ENCODE measurements around the gene ARHGEF39. TPM values are rescaled to one million over a fixed set of nuclear protein-coding genes. Genes with fewer than 3 reads are reported as not detected.

The ARHGEF39 gene
- total RNA-seq, 2 donors from 2014 or later = 0.29 to 0.46 TPM

DNA sequence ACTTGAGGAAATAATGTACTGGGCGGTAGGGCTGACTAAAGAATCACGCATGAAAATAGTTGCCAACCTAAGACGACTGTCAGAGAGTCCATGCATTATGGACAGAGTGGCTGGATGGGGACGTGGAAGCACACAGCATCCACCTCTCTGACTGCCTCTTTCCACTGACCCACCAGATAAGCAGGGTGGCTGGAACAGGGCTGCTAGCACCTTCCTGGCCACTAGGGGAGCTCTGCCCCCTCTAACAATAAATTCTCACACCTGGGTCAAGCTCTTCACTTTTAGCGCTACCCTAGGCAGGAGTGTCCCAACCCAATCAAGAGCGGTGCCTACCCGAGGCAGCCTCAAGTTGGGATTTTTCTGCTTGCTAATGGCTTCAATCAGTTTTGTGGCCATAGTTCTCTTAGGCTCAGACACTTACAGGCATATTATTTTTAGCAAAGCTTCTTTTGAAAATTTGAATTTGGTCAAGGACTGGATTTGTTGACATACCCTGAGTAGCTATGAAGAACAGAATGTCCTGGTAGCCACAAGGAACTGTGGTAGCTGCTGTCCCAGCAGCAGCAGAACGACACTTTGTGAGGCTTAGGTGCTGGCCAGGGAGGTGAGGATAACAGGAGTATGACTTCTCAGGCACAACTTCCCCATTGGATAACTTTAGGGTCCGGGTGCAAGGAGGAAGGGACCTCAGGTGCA lies 31.7 kb upstream of the ARHGEF39 start:
- intact Hi-C loops (cut with DNase I) = loop anchor here in 1 of 2 donors (5.0 kb wide), 1 partner anchor 51 kb away; the partner anchor contains the start of genes GBA2 and RGP1
- peak; percentile 80 for DNase-seq (ENCODE audit: low spot score)

DNA sequence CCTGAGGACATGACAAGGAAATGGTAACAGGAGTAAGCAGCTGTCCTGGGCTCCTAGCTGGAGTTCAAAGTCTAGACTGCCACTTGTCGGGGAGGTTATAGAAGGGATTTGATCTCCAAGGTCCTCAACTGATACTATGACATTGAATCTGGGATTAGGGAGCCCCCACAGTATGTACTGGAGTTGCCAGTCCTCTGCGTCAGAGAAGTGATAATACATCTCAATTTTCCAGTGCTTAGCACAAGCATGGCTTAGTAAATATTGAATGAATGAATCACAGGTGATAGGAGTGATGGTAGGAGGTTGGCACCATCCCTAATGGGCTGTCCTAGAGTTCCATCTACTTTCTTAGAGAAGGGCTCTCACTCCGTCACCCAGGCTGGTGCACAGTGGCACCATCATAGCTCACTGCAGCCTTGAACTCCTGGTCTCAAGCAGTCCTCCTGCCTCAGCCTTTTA lies 31.0 kb upstream of the ARHGEF39 start:
- DNase-seq (ENCODE audit: low spot score) = peak; percentile 18
- intact Hi-C loops (cut with DNase I) = loop anchor here in 1 of 2 donors (2.0 to 5.0 kb wide), 2 partner anchors 33 to 51 kb away; partner anchors contain the start of genes GBA2 and RGP1

DNA sequence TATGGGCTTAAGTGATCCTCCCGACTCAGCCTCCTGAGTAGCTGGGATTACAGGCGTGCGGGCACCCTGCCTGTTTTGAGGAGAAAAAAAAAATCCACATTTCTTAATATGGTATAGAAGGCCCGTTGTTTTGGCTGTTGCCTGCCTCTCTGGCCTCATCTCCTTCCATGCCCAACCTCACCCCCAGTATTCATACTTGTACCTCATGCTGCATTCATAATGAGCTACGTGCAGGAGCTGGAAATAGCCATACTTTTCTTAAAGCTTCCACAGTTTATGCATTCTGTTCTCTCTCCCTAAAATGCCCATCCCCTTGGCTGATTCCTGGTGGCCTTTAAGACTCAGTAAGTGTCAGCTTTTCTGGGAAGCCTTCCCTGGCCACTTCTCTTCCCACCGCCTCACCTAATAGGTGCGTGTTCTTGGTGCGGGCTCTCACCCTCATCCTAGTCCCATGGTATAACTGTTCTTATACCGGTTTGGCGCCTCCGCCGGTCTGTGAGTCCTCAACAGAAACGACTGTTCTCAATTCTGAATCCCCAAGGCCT lies 26.8 kb upstream of the ARHGEF39 start:
- DNase-seq (ENCODE audit: low spot score) = peak; percentile 68
- intact Hi-C loops (cut with DNase I) = loop anchor here in 1 of 2 donors (2.0 kb wide), 1 partner anchor 31 kb away; no protein-coding TSS in a partner anchor

DNA sequence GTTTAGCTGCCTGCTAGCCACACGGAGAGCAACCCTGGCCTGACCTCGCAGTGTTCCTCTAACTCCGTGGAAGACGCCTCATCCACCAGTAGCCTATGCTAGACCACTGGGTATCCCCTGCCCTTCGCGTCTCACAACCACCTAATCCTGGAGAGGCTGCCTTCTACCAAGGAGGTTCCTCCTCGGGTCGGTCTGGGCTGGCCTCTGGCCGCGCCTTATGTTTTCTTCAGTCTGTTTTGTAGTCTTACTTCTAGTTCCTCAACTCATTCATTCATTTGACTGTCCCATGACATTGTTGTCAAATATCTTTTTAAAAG lies 26.3 kb upstream of the ARHGEF39 start:
- no peak for DNase-seq (ENCODE audit: low spot score)
- intact Hi-C loops (cut with DNase I) = loop anchor here in 1 of 2 donors (2.0 kb wide), 1 partner anchor 30 kb away; no protein-coding TSS in a partner anchor

DNA sequence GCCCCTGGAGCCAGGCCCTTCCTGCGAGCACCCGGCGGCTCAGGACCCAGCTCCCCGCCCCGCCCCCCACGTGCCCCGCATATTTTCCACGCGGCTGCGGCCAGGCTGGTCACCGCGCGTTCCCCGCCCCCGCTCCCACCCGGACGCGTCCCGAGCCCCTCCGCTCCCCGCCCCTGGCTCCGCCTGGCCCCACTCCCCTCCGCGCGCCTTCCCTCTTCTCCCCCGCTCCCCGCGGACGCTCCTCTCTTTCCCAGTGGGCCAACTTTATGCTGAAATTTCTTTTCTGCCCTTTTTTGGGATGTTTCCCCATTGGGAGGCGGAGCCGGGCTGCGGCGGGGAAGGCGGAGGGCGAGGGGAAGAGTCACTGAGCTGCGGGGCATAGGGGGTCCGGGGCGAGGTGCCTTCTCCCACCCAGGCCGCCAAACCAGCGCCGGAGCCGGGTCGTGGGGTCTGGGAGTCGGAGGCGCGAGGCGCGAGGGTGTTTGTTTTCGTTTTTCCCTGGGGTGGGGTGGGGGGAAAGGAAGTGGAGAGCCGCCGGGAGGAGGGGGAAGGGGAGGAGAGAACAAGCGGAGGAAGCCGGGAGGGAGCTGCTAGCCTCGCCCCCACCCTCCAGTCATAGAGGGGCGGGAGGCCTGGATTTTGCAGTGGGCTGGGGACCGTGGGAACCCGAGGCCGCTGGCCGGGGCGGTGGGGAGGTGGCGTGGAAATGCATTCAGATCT lies 25.8 kb upstream of the ARHGEF39 start:
- intact Hi-C loops (cut with DNase I) = loop anchor here in 1 of 2 donors (2.0 kb wide), 1 partner anchor 30 kb away; no protein-coding TSS in a partner anchor
- DNase-seq (ENCODE audit: low spot score) = peak; percentile 94

DNA sequence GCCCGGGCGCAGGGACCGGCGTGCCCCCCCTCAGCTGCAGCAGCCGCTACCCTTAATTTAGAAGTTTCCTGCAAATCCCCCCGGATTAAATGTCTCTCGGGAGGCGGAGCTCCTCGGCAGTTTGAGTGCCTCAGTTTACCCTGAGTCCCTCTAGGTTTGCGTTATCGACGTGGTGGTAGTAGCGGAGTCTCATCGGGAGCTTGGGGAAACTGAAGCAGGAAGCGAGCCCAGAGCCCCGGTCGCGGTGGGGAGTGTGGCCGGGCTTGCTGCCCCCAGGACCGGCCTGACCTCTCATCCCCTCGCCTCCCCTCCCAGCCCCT lies 25.3 kb upstream of the ARHGEF39 start:
- no peak for DNase-seq (ENCODE audit: low spot score)
- intact Hi-C loops (cut with DNase I) = loop anchor here in 1 of 2 donors (2.0 kb wide), 1 partner anchor 29 kb away; no protein-coding TSS in a partner anchor

DNA sequence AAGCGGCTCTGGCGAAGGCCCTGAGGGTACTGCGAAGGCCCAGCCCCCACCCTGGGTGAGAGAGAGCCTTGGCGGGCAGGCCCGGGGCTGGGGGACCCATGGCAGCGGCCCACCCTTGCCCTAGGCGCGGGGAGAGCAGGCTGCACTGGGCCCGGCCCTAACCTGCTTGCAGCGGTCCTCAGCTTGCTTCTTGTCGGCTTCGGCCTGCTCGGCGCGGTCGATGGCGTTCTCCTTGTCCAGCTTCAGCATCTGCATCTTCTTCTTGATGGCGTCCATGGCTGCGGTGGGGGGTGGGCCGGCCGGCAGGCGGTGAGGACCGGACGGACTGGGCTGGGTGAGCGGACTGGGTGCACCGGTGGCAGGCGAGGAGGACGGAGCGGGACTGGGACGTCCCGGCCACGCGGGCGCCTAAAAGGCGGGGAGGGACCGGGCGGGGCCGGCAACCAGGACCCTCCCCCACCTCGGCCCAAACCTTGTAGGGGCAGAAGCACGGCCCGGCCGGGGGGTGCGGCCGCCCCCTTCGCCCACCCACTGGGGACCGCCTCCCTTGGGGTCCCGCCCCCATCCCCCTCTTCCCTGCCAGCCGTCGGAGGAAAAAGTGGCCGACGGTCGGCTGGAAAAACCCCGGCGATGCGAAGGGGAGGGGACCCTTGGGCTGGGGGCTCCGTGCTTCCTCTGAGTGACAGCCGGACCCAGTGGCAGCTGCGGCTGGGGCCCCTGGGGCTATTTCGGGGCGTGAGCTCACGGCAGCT lies 24.7 kb upstream of the ARHGEF39 start, which contains the start of gene TPM2:
TPM2 (minus strand) TSS at position 384 of the 752 bp plus-strand sequence; CDS start at position 276, 108 bp downstream.
- peak; percentile 92 for DNase-seq (ENCODE audit: low spot score)
- intact Hi-C loops (cut with DNase I) = loop anchor here in 1 of 2 donors (2.0 kb wide), 1 partner anchor 29 kb away; no protein-coding TSS in a partner anchor

DNA sequence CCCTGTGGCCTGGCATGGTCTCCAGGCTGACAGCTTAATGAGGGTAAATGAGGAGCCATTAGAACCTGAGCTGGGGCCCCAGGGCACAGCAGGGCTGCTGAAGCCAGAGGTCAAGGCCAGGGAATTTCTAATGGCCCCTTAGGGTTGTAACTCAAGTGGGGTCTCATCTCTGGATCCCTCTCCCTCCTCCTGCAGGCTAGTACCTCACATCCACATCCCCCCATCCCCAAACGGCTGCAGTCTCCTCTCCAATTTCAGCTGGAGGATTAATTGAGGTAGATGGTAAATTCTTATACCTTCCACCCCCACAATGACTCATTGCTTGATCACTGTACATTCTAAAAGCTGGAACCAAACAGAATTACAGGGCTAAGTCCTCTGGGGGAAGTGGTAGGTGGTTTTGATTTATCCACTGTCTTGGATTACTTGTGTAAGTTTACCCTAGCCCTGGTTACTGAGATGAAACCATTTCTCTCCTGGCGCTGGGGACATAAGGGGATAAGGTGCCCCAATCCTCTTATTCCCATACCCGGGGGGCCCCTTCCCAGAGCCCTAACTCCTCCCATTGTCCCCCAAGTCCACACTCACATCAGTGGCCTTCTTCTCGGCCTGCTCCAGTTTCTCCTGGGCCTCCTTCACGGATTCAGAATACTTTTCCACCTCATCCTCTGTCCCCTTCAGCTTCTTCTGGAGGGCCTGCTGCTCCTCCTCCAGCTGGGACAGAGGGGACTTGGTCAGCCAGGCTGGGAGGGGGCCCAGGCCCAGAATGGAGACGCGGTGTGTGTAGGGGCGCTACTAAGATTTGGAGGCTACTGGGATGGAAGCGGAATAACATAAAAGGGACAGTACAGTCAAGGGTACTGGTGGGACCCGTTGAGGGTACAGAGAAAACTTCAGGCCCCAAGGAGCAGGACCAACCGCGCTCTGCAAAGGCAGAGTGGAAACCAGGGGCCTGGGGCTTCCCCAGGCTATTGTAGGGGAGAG lies 23.9 kb upstream of the ARHGEF39 start:
- intact Hi-C loops (cut with DNase I) = no loop called here
- DNase-seq (ENCODE audit: low spot score) = peak; percentile 73

DNA sequence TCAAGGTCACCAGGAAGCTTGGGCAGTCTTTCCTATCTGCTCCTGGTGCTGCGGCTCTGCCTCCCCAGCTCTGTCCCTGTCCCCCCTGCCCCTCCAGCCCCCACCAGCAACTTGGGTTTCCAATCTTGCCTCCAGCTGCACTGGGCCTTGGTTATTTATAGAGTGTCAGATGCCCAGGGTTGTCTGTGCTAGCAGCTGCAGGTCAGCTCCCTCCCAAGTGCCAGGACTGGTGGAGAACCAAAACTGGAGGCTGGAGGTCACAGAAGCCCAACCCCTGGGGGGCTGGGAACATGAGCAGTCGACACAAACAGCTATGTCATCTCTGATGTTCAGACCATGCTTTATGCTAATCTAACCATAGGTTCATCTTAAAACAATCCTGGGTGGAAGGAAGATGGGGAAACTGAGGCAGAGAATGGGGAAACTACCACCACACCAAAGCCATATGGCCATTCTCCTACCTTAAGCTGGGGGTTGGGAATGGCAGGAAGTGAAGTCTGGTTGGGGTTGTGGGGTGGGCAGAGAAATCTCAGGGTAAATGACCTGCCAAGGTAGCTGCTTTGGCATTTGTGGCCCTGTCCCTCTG lies 23.1 kb upstream of the ARHGEF39 start:
- intact Hi-C loops (cut with DNase I) = no loop called here
- peak; percentile 57 for DNase-seq (ENCODE audit: low spot score)

DNA sequence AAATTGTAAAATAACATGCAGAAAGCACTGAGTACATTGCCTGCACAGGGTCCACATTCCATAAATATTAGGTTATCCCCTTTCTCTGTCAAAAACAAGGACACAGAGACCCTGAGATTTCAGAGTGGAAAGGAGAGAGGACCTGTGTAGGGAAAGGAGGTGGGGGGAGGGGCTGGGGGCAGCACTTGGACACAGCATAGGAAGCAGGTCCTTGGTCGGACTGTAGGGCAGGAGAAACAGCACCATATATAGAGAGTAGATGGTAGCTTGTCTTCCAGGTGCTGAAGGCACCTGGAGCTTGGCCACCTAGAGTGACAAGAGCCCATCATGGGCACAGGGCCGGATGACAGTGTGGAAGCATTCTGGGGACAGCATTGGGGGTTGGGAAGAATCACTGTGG lies 22.3 kb upstream of the ARHGEF39 start:
- intact Hi-C loops (cut with DNase I) = no loop called here
- peak; percentile 18 for DNase-seq (ENCODE audit: low spot score)

DNA sequence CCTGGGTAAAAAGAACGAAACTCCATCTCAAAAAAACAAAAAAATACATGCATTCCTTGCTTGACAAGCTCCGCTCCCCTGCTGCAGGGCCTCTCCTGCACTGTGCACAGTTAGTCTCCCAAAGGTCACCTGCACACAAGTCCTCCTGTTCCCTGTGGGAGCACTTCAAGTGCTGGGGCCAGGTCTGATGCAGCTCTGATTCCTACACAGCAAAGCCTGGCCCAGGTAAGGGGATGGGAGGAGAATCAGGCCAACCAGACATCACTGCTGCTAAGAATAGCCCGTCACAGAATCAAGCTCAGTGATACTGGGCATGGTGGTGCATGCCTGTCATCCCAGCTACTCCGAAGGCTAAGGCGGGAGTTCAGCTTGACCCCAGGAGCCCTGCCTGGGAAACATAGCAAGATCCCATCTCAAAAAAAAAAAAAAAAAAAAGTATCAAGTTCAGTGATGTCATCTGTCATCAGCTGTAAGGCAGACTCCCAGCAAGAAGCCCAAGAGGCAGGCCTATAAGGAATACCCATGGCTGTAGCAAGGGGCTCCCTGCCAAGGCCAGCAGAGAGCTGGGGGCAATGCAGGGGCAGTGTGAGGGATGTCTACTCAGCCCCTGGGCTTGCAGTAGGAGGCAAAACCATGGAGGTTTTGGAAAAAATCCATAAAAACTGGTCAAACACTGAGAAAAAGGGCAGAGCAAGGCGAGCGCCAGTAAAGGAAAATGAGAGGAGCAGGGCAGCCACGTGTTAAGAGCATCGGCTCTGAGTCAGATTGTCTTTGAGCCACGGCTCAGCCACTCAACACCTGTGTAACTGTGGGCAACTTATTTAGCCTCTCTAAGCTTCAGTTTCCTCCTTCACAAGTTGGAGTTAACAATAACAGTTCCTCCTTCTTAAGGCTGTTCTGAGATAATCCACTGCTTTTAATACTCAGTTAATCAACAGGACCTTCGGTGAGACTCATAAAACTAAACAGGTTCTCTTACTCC lies 21.5 kb upstream of the ARHGEF39 start:
- intact Hi-C loops (cut with DNase I) = no loop called here
- peak; percentile 41 for DNase-seq (ENCODE audit: low spot score)

DNA sequence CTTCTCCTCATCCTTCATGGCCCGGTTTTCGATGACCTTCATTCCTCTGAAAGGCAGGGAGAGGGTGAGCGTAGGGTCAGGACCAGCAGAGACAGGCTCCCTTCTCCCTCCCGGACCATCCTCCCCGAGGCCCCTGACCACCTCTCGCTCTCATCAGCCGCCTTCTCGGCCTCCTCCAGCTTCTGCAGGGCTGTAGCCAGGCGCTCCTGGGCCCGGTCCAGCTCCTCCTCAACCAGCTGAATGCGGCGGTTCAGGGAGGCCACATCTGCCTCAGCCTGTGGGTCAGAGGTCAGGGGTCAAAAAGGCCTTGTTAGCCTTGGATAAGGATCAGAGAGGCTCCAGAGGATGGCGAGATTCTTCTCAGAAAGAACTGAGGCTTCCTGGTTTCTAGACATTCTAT lies 20.5 kb upstream of the ARHGEF39 start:
- intact Hi-C loops (cut with DNase I) = no loop called here
- DNase-seq (ENCODE audit: low spot score) = peak; percentile 70

DNA sequence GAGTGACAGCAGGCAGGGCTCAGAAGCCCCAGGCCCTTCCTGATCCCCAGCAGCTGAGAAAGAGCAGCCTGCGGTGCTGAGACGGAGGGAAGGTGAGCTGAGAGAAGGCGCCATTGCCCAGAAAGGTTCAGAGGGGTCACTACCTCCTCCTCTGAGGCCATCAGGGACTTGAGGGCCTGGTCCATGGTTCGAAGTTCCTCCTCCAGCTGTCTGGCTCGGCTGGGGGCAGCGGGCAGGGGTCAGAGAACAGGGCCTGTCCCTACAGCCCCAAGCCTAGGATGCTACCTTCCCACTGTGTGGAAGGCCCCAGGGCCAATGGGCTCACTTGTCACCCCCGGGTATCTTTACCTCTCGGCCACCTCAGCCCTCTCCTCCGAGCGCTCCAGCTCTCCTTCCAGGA lies 19.9 kb upstream of the ARHGEF39 start:
- intact Hi-C loops (cut with DNase I) = no loop called here
- DNase-seq (ENCODE audit: low spot score) = peak; percentile 53

DNA sequence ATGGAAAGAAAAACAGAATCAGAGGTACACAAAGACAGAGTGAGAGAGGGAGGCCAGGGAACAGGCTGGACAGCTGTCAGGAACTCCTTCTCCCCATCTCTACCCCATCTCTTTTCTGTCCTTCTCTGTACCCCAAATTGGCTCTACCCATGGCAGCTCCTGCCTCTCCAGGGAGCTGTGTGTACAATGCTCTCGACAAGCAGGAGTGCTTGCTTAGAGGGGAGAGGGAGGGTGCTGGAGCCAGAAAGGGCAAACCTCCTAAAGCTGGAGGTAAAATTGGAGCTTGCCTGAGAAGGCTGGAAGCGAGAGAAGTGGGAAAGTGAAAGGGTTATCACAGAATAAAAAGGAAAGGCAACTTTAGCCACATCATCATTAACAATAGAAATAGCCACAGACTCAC lies 18.3 kb upstream of the ARHGEF39 start:
- no peak for DNase-seq (ENCODE audit: low spot score)
- intact Hi-C loops (cut with DNase I) = no loop called here

DNA sequence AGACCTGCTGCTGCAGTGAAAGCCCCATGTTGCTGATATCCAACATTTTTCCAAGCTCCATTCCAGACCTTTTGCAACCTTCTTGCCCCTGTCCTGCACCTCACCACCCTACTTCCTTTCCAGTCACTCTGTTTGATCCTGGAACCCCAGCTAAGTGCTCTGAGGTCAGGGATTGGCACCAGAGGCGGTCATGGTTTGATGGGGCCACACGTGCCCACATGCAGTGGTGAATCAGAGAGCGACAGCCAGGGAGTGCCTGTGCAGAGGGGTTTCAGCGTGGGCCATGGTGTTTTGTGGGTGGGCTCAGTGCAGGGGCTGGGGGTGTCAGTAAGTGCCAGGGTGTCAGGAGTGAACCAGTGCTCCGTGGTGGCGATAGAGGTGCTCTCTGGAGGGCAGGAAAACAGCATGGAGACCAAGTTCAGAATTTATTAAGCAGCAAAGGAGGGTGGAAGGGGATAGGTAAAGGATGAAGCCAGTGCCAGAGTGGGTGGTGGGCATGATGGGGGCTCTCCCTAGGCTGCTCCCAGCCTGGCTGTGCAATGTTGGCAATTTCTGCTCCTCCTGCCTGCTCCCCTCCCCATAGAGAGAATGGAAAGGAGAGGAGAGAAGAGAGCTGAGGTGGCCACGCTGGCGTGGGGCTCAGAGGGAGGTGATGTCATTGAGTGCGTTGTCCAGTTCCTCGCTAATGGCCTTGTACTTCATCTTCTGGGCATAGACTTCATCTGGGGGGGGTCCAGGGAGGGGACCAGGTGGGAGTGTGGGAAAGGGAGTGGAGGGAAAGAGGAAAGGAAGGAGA lies 17.7 kb upstream of the ARHGEF39 start:
- intact Hi-C loops (cut with DNase I) = no loop called here
- peak; percentile 62 for DNase-seq (ENCODE audit: low spot score)

DNA sequence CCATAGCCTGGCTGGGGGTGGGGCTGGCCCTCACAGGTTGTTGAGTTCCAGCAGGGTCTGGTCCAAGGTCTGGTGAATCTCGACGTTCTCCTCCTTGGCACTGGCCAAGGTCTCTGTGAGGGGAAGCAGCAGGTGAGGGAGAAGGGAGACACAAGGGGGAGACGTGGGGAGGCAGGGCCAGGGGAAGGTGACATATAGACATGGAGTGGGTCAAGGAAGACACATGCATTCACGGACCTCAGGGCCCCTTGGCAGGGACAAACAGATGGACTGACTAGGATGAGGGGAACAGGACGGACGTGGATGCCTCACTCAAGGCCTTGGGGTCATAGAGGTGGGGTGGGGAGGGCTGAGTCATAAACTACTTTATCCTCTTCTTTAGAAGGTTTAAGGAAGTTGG lies 17.1 kb upstream of the ARHGEF39 start:
- intact Hi-C loops (cut with DNase I) = no loop called here
- DNase-seq (ENCODE audit: low spot score) = peak; percentile 77
